HEK293T (cell line): ENCODE measurements around the gene MED31.

ENCODE experiments used
- CTCF ChIA-PET: fragments of 350-600 bp; formaldehyde crosslinking; extraction: SDS; loops from one replicate; lab custom pipeline; 2021; ENCODE audit warnings: antibody characterized with exemption, inconsistent platforms; lab: Yijun Ruan, JAX
- POLR2A ChIA-PET: fragments of 350-600 bp; formaldehyde crosslinking; extraction: SDS; loops from one replicate; lab custom pipeline; 2020; ENCODE audit warnings: antibody characterized with exemption, inconsistent platforms; lab: Yijun Ruan, JAX
- DNase-seq: peaks from one replicate; pipeline ENCODE4 v3.0.0; 2012; ENCODE audit warnings: mixed read lengths; ENCODE audit errors: extremely low spot score
- ARNT ChIP-seq: fragments of 450-650 bp; IDR thresholded peaks from 2 replicates; pipeline ENCODE4 v1.6.1; 2017; ENCODE audit warnings: mild to moderate bottlenecking
- BHLHE40 ChIP-seq: fragments of 450-650 bp; IDR thresholded peaks from 2 replicates; pipeline ENCODE4 v1.6.1; 2016; ENCODE audit warnings: mild to moderate bottlenecking, moderate library complexity, borderline replicate concordance
- CTBP1 ChIP-seq: fragments of 450-650 bp; IDR thresholded peaks from 2 replicates; pipeline ENCODE4 v1.6.1; 2016; ENCODE audit warnings: borderline replicate concordance
- ELF4 ChIP-seq: fragments of 450-650 bp; IDR thresholded peaks from 2 replicates; pipeline ENCODE4 v1.6.1; 2017; ENCODE audit warnings: antibody characterized with exemption
- FOXA1 ChIP-seq: fragments of 450-650 bp; IDR thresholded peaks from 2 replicates; pipeline ENCODE4 v1.6.1; 2016; ENCODE audit warnings: mild to moderate bottlenecking
- FOXK2 ChIP-seq: fragments of 450-650 bp; IDR thresholded peaks from 2 replicates; pipeline ENCODE4 v1.6.1; 2016; ENCODE audit warnings: mild to moderate bottlenecking
- FOXM1 ChIP-seq: fragments of 450-650 bp; IDR thresholded peaks from 2 replicates; pipeline ENCODE4 v1.6.1; 2017; ENCODE audit warnings: mild to moderate bottlenecking, borderline replicate concordance
- HDGF ChIP-seq: fragments of 450-650 bp; IDR thresholded peaks from 2 replicates; pipeline ENCODE4 v1.6.1; 2017; ENCODE audit warnings: antibody characterized with exemption, borderline replicate concordance
- L3MBTL2 ChIP-seq: fragments of 450-650 bp; conservative IDR thresholded peaks from 2 replicates; pipeline ENCODE4 v1.6.1; 2016; ENCODE audit warnings: mild to moderate bottlenecking
- LEF1 ChIP-seq: fragments of 450-650 bp; IDR thresholded peaks from 2 replicates; pipeline ENCODE4 v1.6.1; 2017; ENCODE audit warnings: mild to moderate bottlenecking, borderline replicate concordance
- NFRKB ChIP-seq: fragments of 450-650 bp; IDR thresholded peaks from 2 replicates; pipeline ENCODE4 v1.6.1; 2016; ENCODE audit warnings: mild to moderate bottlenecking, moderate library complexity
- PKNOX1 ChIP-seq: fragments of 450-650 bp; IDR thresholded peaks from 2 replicates; pipeline ENCODE4 v1.6.1; 2016
- SP1 ChIP-seq: fragments of 450-650 bp; IDR thresholded peaks from 2 replicates; pipeline ENCODE4 v1.6.1; 2017
- SUZ12 ChIP-seq: fragments of 450-650 bp; IDR thresholded peaks from 2 replicates; pipeline ENCODE4 v1.6.1; 2016; ENCODE audit warnings: mild to moderate bottlenecking
- TARDBP ChIP-seq: fragments of 450-650 bp; IDR thresholded peaks from 2 replicates; pipeline ENCODE4 v1.6.1; 2016
- ZNF384 ChIP-seq: fragments of 450-650 bp; IDR thresholded peaks from 2 replicates; pipeline ENCODE4 v1.6.1; 2016

Gene MED31

DNA sequence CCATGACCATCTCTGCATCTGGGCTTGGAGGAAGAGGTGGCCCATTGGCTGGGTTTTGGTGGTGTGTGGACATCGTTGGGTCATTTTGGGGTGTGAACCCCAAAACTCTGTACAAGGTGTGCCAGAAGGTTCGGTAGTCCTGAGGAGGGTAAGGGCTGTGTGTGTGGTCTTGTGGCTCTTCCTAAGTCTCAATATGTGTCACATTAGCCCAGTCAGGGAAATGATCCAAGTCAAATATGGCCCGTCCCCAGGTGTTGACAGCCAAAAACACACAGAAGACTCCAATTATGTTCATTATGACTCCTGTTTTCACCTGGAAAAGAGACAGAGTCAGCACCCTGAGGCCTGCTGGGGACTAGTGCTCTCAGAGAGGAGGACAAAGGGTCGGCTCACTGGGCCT, 34.6 kb upstream of the MED31 start:
- ChIA-PET CTCF (no interaction called here), POLR2A (no interaction called here)
- TF ChIP-seq FOXK2, result no peak
- no peak for TF ChIP-seq L3MBTL2
- no peak for TF ChIP-seq SP1
- TF ChIP-seq ARNT, result no peak
- TF ChIP-seq FOXM1, result no peak
- TF ChIP-seq NFRKB, result no peak
- no peak for TF ChIP-seq ZNF384
- no peak for DNase-seq

GRCh38 chr17:6684881-6685767, 33.7 kb upstream of the MED31 start:
- no peak for DNase-seq
- CTCF ChIA-PET, result no interaction called here
- TF ChIP-seq BHLHE40, result no peak
- no peak for TF ChIP-seq HDGF
- no peak for TF ChIP-seq ARNT
- no peak for TF ChIP-seq PKNOX1
- no peak for TF ChIP-seq SUZ12
- no peak for TF ChIP-seq FOXK2
- no peak for TF ChIP-seq NFRKB
- TF ChIP-seq LEF1, result no peak
- TF ChIP-seq FOXM1, result no peak
- no peak for TF ChIP-seq CTBP1
- no peak for TF ChIP-seq ZNF384
- TF ChIP-seq L3MBTL2, result no peak
- no peak for TF ChIP-seq SP1
- no peak for TF ChIP-seq FOXA1
- POLR2A ChIA-PET, result no interaction called here

GRCh38 chr17:6684460-6684783, 33.0 kb upstream of the MED31 start:
- ChIA-PET CTCF (no interaction called here), POLR2A (no interaction called here)
- no peak for DNase-seq
- TF ChIP-seq ELF4 (no peak), SP1 (no peak), FOXM1 (no peak)

- POLR2A ChIA-PET, result no interaction called here
- CTCF ChIA-PET, result no interaction called here
- no peak for DNase-seq
- TF ChIP-seq L3MBTL2, result no peak
- no peak for TF ChIP-seq HDGF
- no peak for TF ChIP-seq LEF1
- TF ChIP-seq FOXA1, result no peak
- TF ChIP-seq PKNOX1, result no peak
- no peak for TF ChIP-seq CTBP1
- no peak for TF ChIP-seq TARDBP
- no peak for TF ChIP-seq FOXM1
- TF ChIP-seq ZNF384, result no peak
- TF ChIP-seq NFRKB, result no peak
- TF ChIP-seq SUZ12, result no peak
- TF ChIP-seq ELF4, result no peak
- no peak for TF ChIP-seq SP1
- no peak for TF ChIP-seq ARNT
These were observed 32.5 kb upstream of the MED31 start for GRCh38 chr17:6683730-6684459.

DNA sequence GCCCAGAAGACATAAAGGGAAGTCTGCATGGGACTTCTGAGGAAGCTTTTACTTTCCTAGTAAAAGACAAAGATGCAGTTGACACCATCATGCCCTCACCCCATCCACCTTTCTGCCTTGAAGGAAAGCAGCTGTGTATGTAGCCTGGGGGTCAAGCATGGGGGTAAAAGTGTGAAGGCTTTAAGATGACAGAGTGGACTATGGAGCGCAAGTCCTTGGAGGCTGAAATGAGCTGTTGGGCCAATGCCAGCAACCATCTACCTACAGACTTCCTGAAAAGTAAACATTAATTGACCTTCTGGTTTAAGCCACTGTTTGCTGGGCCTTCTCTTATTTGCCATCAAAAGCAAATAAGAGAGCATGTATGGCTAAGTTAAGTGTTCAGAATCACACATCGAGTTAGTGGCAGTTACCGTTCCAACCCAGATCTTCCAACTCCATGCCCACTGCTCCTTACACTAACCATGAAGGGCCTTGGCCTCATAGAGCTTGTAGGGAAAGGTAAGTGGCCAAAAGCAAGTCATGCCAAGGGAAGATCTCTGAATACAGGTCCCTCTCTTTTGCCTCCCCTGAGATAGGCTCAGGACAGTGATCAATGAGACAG, 31.8 kb upstream of the MED31 start:
- POLR2A ChIA-PET, result no interaction called here

More for the DNA sequence above, 31.8 kb upstream of the MED31 start:
- no peak for DNase-seq
- CTCF ChIA-PET, result no interaction called here
- TF ChIP-seq SP1 (no peak), LEF1 (no peak), ELF4 (no peak), PKNOX1 (no peak), TARDBP (no peak), FOXK2 (no peak), ARNT (no peak), FOXA1 (no peak), SUZ12 (no peak), CTBP1 (no peak), L3MBTL2 (no peak), HDGF (no peak), BHLHE40 (no peak), FOXM1 (no peak), ZNF384 (no peak), NFRKB (no peak)
